ENCODE measurements around the gene ATPAF1. TPM values are rescaled to one million over a fixed set of nuclear protein-coding genes. Genes with fewer than 3 reads are reported as not detected.
"Not testable (repeated sequence)": the region's sequence is repeated elsewhere in the genome, so short reads cannot be mapped to it uniquely, and the experiment has no call there.

ATPAF1 gene
- 55.8 and 69.4 TPM in 2 replicates for polyA plus RNA-seq (2014; cell fraction: cytosol; rRNA removed)
- 38.6 and 41.8 TPM in 2 replicates for polyA plus RNA-seq (2014; cell fraction: nucleus; rRNA removed)

DNA sequence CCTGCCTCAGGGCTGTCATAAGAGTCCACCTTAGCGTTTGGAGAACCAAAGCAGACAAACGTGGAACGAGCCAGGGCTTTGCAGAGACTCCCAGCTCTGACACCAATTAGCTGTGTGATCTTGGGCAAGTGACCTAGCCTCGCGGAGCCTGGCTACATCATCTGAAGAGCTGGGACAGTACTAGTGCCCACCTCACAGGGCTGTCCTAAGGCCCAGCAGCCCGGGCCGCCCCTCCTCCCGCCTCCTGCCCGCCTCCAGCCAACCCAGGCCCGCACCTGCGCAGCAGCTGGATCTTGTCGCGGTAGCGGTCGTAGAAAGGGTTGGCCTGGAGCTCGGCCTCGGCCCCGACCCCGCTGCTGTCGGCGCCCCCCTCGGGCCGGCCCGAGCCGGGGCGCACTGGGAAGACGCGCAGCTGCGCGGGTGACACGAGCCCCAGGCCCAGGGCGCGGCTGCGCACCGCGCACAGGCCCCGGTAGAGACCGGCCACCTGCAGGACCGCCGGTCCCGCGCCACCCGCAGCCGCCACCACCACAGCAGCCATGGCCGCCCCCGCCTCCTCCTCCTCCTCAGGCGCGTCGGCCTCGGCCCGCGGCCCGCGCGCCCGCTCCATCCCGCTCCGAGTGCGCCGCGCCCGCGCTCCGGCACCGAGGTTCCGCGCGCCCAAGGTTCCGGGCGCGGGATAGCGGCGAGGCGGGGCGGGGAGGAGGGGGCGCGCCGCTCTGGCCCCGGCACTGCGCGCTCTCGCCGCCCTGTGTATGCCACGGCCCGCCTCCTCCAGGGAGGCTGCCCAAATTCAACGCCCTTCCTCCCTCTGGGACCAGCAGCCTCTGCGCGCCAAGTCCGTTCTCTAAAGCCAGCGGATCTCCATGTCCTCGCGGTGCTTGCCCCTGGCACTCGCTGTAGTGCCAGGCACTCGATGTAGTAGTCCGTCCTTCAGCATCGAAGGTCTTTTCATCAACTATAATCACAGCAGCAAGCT lies at the start of gene ATPAF1:
TSS of gene ATPAF1 (minus strand) at position 583 of the 979 bp plus-strand sequence. CDS start at position 541, 42 bp downstream.
- peak; percentile 55 for DNase-seq (ENCODE audit: low spot score)

GRCh38 chr1:46717654-46718053 lies 49.5 kb upstream of the ATPAF1 start:
- DNase-seq (ENCODE audit: low spot score), result no peak

GRCh38 chr1:46714976-46715375 lies 46.8 kb upstream of the ATPAF1 start:
- DNase-seq (ENCODE audit: low spot score), result no peak

DNA sequence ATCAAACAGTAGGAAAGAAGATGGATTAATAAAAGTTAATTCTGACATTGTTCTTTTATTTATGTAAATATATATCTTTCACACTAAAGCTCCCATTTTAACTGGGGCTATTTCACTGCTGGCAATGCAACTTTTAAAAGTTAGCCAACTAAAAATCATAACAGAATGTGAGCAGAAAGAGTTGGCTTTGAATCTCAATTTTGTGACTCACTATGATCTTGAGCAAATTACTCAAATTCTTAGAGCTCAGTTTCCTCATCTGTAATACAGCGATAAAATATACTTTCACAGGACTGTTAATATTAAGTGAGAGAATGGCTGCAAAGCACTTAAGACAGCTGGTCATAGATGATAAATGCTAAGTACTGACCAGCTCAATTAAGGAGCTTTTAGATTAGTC lies 40.0 kb upstream of the ATPAF1 start:
- no peak for DNase-seq (ENCODE audit: low spot score)

DNA sequence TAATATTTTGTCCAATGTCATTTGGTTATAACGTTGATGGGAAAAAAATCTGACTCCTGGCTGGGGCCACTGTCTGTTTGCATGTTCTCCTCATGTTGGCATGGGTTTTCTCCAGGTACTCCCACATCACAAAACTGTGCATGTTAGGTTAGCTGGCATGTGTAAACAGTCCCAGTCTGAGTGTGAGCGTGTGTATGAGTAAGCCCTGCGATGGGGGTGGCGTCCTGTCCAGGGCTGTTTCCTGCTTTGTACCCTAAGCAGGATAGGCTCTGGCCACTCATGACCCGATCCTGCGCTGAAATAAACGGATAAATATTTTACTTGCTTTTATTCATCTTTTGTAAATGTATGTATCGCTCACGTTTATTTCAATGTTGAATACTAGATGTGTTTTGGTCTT lies 37.2 kb upstream of the ATPAF1 start:
- no peak for DNase-seq (ENCODE audit: low spot score)

GRCh38 chr1:46703927-46704641 lies 35.9 kb upstream of the ATPAF1 start:
- DNase-seq (ENCODE audit: low spot score), result no peak

GRCh38 chr1:46699666-46700065 lies 31.5 kb upstream of the ATPAF1 start:
- no peak for DNase-seq (ENCODE audit: low spot score)

GRCh38 chr1:46697053-46697452 lies 28.9 kb upstream of the ATPAF1 start:
- DNase-seq (ENCODE audit: low spot score), result no peak

DNA sequence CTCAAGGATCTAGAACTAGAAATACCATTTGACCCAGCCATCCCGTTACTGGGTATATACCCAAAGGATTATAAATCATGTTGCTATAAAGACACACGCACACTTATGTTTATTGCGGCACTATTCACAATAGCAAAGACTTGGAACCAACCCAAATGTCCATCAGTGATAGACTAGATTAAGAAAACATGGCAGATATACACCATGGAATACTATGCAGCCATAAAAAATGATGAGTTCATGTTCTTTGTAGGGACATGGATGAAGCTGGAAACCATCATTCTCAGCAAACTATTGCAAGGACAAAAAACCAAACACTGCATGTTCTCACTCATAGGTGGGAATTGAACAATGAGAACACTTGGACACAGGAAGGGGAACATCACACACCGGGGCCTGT lies 26.5 kb upstream of the ATPAF1 start:
- not testable (repeated sequence) for DNase-seq (ENCODE audit: low spot score)

- DNase-seq (ENCODE audit: low spot score), result no peak
Measured at GRCh38 chr1:46692811-46693770, 24.9 kb upstream of the ATPAF1 start.

- DNase-seq (ENCODE audit: low spot score), result no peak
Measured at GRCh38 chr1:46691997-46692790, 24.0 kb upstream of the ATPAF1 start.

- no peak for DNase-seq (ENCODE audit: low spot score)
Measured at GRCh38 chr1:46690931-46691421, 22.8 kb upstream of the ATPAF1 start.

- DNase-seq (ENCODE audit: low spot score), result no peak
Measured at GRCh38 chr1:46689897-46690296, 21.7 kb upstream of the ATPAF1 start.

GRCh38 chr1:46689356-46689755 lies 21.2 kb upstream of the ATPAF1 start:
- no peak for DNase-seq (ENCODE audit: low spot score)

DNA sequence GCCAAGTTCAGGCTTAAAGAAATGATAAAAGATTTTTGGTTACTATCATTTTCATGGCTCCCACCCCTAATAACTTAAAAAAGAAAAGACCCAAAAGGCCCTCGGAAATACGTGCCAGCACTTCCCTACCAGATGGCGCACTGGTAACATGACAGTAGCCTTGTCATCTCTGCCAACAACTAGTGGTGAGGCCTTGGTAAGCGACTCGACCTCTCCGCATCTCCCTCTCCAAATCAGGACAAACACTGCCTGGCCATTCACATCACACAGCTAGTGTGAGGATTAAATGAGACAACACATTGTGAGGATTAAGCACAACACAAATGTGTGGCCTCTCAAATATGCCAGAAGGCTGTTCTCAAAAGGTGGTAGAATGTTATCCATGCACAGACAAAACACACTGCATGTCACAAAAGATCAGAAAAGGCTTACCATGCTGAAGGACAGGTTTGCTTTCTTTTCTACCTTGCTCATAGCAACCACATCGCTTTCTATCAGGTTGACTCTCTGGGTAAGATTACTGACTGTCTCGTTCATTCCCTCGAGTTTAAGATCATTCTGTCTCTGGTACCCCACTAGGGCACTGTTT lies 19.9 kb upstream of the ATPAF1 start:
- DNase-seq (ENCODE audit: low spot score), result no peak

GRCh38 chr1:46687093-46687659 lies 19.0 kb upstream of the ATPAF1 start:
- no peak for DNase-seq (ENCODE audit: low spot score)

DNA sequence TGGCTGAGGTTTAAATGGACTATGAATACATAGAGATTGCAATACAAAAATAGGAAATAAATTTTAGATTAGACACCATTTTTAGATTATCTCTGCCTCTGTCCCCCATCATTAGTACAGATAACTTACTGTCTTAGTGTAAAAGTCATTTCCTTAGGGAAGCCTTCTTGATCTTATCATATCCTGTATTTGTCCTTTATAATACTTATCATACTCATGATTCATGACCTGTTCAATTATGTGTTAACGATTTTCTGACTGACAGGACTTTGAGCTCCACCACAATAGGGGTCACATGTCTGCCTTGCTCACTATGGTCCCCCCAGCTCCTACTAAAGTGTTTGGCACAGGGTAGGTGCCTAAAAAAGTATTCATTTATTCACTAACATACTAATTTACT lies 18.1 kb upstream of the ATPAF1 start:
- DNase-seq (ENCODE audit: low spot score), result no peak

GRCh38 chr1:46684670-46685069 lies 16.5 kb upstream of the ATPAF1 start:
- no peak for DNase-seq (ENCODE audit: low spot score)

DNA sequence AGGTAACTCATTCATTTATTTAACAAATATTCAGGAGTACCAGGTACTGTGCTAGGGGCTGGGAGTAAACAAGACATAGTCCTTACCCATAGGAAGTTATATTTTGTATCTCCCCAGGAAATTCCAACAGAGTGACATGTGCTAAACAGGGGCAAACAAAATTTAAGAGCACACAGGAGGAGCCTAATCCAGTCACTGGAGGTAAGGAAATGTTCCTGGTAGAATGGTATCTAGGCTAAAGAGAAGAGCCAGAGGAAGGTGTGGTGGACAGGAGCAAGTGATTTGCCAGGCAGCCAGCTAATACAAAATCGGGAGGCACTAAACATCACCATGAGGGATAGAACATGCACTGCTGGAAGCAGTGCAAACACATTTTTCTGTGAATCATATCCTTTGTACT lies 13.9 kb upstream of the ATPAF1 start:
- no peak for DNase-seq (ENCODE audit: low spot score)

All from SK-N-DZ (cell line).